ENCODE data around the gene AMPH.

DNA sequence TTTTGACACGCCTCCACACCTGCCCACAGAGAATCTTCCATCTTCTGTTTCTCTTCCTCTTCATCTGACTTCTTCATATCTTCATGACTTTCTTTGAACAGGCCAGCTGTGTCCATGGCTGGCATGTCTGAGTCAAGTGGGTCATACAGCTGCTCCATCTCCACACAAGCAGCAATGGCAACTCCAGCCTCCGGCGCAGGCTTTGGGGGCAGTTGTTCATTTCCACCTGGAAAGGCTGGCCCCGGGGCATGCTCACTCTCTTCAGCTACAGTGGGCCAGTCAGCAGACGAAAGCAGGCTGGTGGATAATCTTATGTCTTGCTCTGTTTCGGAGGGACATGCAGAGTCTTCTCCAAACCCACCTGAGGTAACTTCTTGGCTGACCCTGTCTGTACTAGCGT is 202.1 kb downstream of the AMPH start:
- TF ChIP-seq, protein P1, sequence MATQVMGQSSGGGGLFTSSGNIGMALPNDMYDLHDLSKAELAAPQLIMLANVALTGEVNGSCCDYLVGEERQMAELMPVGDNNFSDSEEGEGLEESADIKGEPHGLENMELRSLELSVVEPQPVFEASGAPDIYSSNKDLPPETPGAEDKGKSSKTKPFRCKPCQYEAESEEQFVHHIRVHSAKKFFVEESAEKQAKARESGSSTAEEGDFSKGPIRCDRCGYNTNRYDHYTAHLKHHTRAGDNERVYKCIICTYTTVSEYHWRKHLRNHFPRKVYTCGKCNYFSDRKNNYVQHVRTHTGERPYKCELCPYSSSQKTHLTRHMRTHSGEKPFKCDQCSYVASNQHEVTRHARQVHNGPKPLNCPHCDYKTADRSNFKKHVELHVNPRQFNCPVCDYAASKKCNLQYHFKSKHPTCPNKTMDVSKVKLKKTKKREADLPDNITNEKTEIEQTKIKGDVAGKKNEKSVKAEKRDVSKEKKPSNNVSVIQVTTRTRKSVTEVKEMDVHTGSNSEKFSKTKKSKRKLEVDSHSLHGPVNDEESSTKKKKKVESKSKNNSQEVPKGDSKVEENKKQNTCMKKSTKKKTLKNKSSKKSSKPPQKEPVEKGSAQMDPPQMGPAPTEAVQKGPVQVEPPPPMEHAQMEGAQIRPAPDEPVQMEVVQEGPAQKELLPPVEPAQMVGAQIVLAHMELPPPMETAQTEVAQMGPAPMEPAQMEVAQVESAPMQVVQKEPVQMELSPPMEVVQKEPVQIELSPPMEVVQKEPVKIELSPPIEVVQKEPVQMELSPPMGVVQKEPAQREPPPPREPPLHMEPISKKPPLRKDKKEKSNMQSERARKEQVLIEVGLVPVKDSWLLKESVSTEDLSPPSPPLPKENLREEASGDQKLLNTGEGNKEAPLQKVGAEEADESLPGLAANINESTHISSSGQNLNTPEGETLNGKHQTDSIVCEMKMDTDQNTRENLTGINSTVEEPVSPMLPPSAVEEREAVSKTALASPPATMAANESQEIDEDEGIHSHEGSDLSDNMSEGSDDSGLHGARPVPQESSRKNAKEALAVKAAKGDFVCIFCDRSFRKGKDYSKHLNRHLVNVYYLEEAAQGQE (IDR thresholded peaks at IDR 0.05; ENCODE audit: insufficient read depth in 1 of 2, low read depth in 2 of 2, low read length in 2 of 2), result no peak
- TF ChIP-seq POLR2AphosphoS5 (IDR thresholded peaks at IDR 0.05; ENCODE audit: low read depth, low read length), result no peak

Measured in PFSK-1 (cell line).